ENCODE results near the gene ESRRG. TPM values are rescaled to one million over a fixed set of nuclear protein-coding genes. Genes with fewer than 3 reads are reported as not detected.

Gene ESRRG
- total RNA-seq, 1 experiment from 2014 or later: 0.15 TPM

GRCh38 chr1:216614011-216614934 is 109.0 kb downstream of the ESRRG start:
- Histone ChIP-seq H3K4me1 (ENCODE audit: low read length) (no peaks in the 10 kb centered on the region), H3K27me3 (ENCODE audit: low read length) (0 out of 2 replicates have a peak, but pooled peaks cover 3% of the 10 kb centered on the region)
- DNase-seq: no peak

GRCh38 chr1:216612291-216612690 is 110.9 kb downstream of the ESRRG start:
- no peaks in the 10 kb centered on the region for H3K9me3 ChIP-seq (ENCODE audit: low read length)
- no peak overlapping the region for H3K4me2 ChIP-seq (ENCODE audit: low read depth, low read length, poor library complexity, severe bottlenecking)
- H3K9me2 ChIP-seq (replicated peaks; ENCODE audit: insufficient read depth, low read length): no peaks in the 10 kb centered on the region
- H3K27me3 ChIP-seq (ENCODE audit: low read length): 0 out of 2 replicates have a peak, but pooled peaks cover 3% of the 10 kb centered on the region
- no peak overlapping the region for H3K4me3 ChIP-seq (ENCODE audit: low read length)
- no peak overlapping the region for H3K9ac ChIP-seq (ENCODE audit: low read length)
- no peaks in the 10 kb centered on the region for H3K36me3 ChIP-seq (ENCODE audit: insufficient read depth, low read length)
- H3K4me1 ChIP-seq (ENCODE audit: low read length): no peaks in the 10 kb centered on the region
- no peak overlapping the region for H3K27ac ChIP-seq (ENCODE audit: low read length)
- H4K20me1 ChIP-seq (ENCODE audit: insufficient read depth, low read depth, low read length): no peaks in the 10 kb centered on the region
- H2AFZ ChIP-seq (ENCODE audit: low read length): no peak overlapping the region
- DNase-seq: no peak
- no peaks in the 10 kb centered on the region for H3K79me2 ChIP-seq (ENCODE audit: low read length)

More at GRCh38 chr1:216614011-216614934, 109.0 kb downstream of the ESRRG start:
- no peak overlapping the region for H3K4me2 ChIP-seq (ENCODE audit: low read depth, low read length, poor library complexity, severe bottlenecking)
- H4K20me1 ChIP-seq (ENCODE audit: insufficient read depth, low read depth, low read length): no peaks in the 10 kb centered on the region
- no peaks in the 10 kb centered on the region for H3K36me3 ChIP-seq (ENCODE audit: insufficient read depth, low read length)
- no peak overlapping the region for H2AFZ ChIP-seq (ENCODE audit: low read length)
- H3K9me2 ChIP-seq (replicated peaks; ENCODE audit: insufficient read depth, low read length): no peaks in the 10 kb centered on the region
- H3K9me3 ChIP-seq (ENCODE audit: low read length): no peaks in the 10 kb centered on the region
- no peak overlapping the region for H3K27ac ChIP-seq (ENCODE audit: low read length)
- H3K79me2 ChIP-seq (ENCODE audit: low read length): no peaks in the 10 kb centered on the region
- H3K9ac ChIP-seq (ENCODE audit: low read length): no peak overlapping the region
- no peak overlapping the region for H3K4me3 ChIP-seq (ENCODE audit: low read length)

- Histone ChIP-seq H3K36me3 (ENCODE audit: insufficient read depth, low read length) (no peaks in the 10 kb centered on the region), H3K4me1 (ENCODE audit: low read length) (no peaks in the 10 kb centered on the region), H3K79me2 (ENCODE audit: low read length) (no peaks in the 10 kb centered on the region), H3K9me3 (ENCODE audit: low read length) (no peaks in the 10 kb centered on the region), H3K9me2 (replicated peaks; ENCODE audit: insufficient read depth, low read length) (no peaks in the 10 kb centered on the region), H2AFZ (ENCODE audit: low read length) (no peak overlapping the region), H3K27me3 (ENCODE audit: low read length) (0 out of 2 replicates have a peak, but pooled peaks cover 3% of the 10 kb centered on the region), H3K4me3 (ENCODE audit: low read length) (no peak overlapping the region), H4K20me1 (ENCODE audit: insufficient read depth, low read depth, low read length) (no peaks in the 10 kb centered on the region), H3K27ac (ENCODE audit: low read length) (no peak overlapping the region), H3K9ac (ENCODE audit: low read length) (no peak overlapping the region), H3K4me2 (ENCODE audit: low read depth, low read length, poor library complexity, severe bottlenecking) (no peak overlapping the region)
- no peak for DNase-seq
These were observed 116.0 kb downstream of the ESRRG start for GRCh38 chr1:216607067-216607697.

- no peak for DNase-seq
- H3K27ac ChIP-seq (ENCODE audit: low read length): no peak overlapping the region
- no peak overlapping the region for H3K9ac ChIP-seq (ENCODE audit: low read length)
- H3K4me2 ChIP-seq (ENCODE audit: low read depth, low read length, poor library complexity, severe bottlenecking): no peak overlapping the region
- H3K36me3 ChIP-seq (ENCODE audit: insufficient read depth, low read length): no peaks in the 10 kb centered on the region
- no peaks in the 10 kb centered on the region for H3K27me3 ChIP-seq (ENCODE audit: low read length)
- no peaks in the 10 kb centered on the region for H3K79me2 ChIP-seq (ENCODE audit: low read length)
- no peaks in the 10 kb centered on the region for H3K4me1 ChIP-seq (ENCODE audit: low read length)
- no peaks in the 10 kb centered on the region for H3K9me2 ChIP-seq (replicated peaks; ENCODE audit: insufficient read depth, low read length)
- H2AFZ ChIP-seq (ENCODE audit: low read length): no peak overlapping the region
- H3K9me3 ChIP-seq (ENCODE audit: low read length): no peaks in the 10 kb centered on the region
- no peaks in the 10 kb centered on the region for H4K20me1 ChIP-seq (ENCODE audit: insufficient read depth, low read depth, low read length)
- no peak overlapping the region for H3K4me3 ChIP-seq (ENCODE audit: low read length)
These were observed 117.1 kb downstream of the ESRRG start for GRCh38 chr1:216606047-216606637.

- Histone ChIP-seq H3K4me3 (ENCODE audit: low read length) (no peak overlapping the region), H3K36me3 (ENCODE audit: insufficient read depth, low read length) (no peaks in the 10 kb centered on the region), H3K9ac (ENCODE audit: low read length) (no peak overlapping the region), H3K79me2 (ENCODE audit: low read length) (no peaks in the 10 kb centered on the region), H3K9me3 (ENCODE audit: low read length) (no peaks in the 10 kb centered on the region), H3K4me1 (ENCODE audit: low read length) (no peaks in the 10 kb centered on the region), H4K20me1 (ENCODE audit: insufficient read depth, low read depth, low read length) (no peaks in the 10 kb centered on the region), H3K27ac (ENCODE audit: low read length) (no peak overlapping the region), H3K4me2 (ENCODE audit: low read depth, low read length, poor library complexity, severe bottlenecking) (no peak overlapping the region), H3K9me2 (replicated peaks; ENCODE audit: insufficient read depth, low read length) (no peaks in the 10 kb centered on the region), H2AFZ (ENCODE audit: low read length) (no peak overlapping the region), H3K27me3 (ENCODE audit: low read length) (no peaks in the 10 kb centered on the region)
- no peak for DNase-seq
These were observed 118.5 kb downstream of the ESRRG start for GRCh38 chr1:216604771-216605170.

GRCh38 chr1:216600730-216601609 is 122.3 kb downstream of the ESRRG start:
- Histone ChIP-seq H3K4me2 (ENCODE audit: low read depth, low read length, poor library complexity, severe bottlenecking) (no peak overlapping the region), H4K20me1 (ENCODE audit: insufficient read depth, low read depth, low read length) (no peaks in the 10 kb centered on the region), H3K4me3 (ENCODE audit: low read length) (no peak overlapping the region), H3K4me1 (ENCODE audit: low read length) (no peaks in the 10 kb centered on the region), H3K27me3 (ENCODE audit: low read length) (no peaks in the 10 kb centered on the region), H2AFZ (ENCODE audit: low read length) (no peak overlapping the region), H3K9me2 (replicated peaks; ENCODE audit: insufficient read depth, low read length) (no peaks in the 10 kb centered on the region), H3K9me3 (ENCODE audit: low read length) (no peaks in the 10 kb centered on the region), H3K79me2 (ENCODE audit: low read length) (no peaks in the 10 kb centered on the region), H3K36me3 (ENCODE audit: insufficient read depth, low read length) (no peaks in the 10 kb centered on the region), H3K9ac (ENCODE audit: low read length) (no peak overlapping the region), H3K27ac (ENCODE audit: low read length) (no peak overlapping the region)
- DNase-seq: no peak

- Histone ChIP-seq H2AFZ (ENCODE audit: low read length) (no peak overlapping the region), H3K4me2 (ENCODE audit: low read depth, low read length, poor library complexity, severe bottlenecking) (no peak overlapping the region), H3K79me2 (ENCODE audit: low read length) (no peaks in the 10 kb centered on the region), H3K9ac (ENCODE audit: low read length) (no peak overlapping the region), H3K4me1 (ENCODE audit: low read length) (no peaks in the 10 kb centered on the region), H3K9me2 (replicated peaks; ENCODE audit: insufficient read depth, low read length) (no peaks in the 10 kb centered on the region), H3K36me3 (ENCODE audit: insufficient read depth, low read length) (no peaks in the 10 kb centered on the region), H3K27me3 (ENCODE audit: low read length) (no peaks in the 10 kb centered on the region), H3K27ac (ENCODE audit: low read length) (no peak overlapping the region), H3K4me3 (ENCODE audit: low read length) (no peak overlapping the region), H3K9me3 (ENCODE audit: low read length) (no peaks in the 10 kb centered on the region), H4K20me1 (ENCODE audit: insufficient read depth, low read depth, low read length) (no peaks in the 10 kb centered on the region)
- DNase-seq: no peak
These were observed 123.4 kb downstream of the ESRRG start for GRCh38 chr1:216599851-216600250.
